GM06990 (cell line): ENCODE measurements around the gene STAB2.

Source experiments
- DNase-seq: peaks from one replicate; pipeline ENCODE4 v3.0.0-alpha.2; 2011; ENCODE audit not compliant: insufficient read length; ENCODE audit errors: extremely low read depth
- H3K27me3 ChIP-seq: replicated peaks from 2 replicates; pipeline ENCODE4 v1.6.0; 2011; ENCODE audit warnings: low read length; ENCODE audit not compliant: control insufficient read depth, insufficient read depth
- H3K36me3 ChIP-seq: 2 replicates; pipeline ENCODE4 v1.5.1; 2011; ENCODE audit warnings: low read length; ENCODE audit not compliant: control insufficient read depth, insufficient read depth
- H3K4me3 ChIP-seq: replicated peaks from 2 replicates; pipeline ENCODE4 v1.5.1; 2011; ENCODE audit warnings: low read depth, mild to moderate bottlenecking, control low read depth, low read length
- CTCF ChIP-seq: IDR thresholded peaks from 2 replicates; pipeline ENCODE4 v1.5.1; 2011; ENCODE audit warnings: low read length, control low read depth, mild to moderate bottlenecking, inconsistent platforms; ENCODE audit not compliant: insufficient read depth, poor library complexity, severe bottlenecking

Gene STAB2

DNA sequence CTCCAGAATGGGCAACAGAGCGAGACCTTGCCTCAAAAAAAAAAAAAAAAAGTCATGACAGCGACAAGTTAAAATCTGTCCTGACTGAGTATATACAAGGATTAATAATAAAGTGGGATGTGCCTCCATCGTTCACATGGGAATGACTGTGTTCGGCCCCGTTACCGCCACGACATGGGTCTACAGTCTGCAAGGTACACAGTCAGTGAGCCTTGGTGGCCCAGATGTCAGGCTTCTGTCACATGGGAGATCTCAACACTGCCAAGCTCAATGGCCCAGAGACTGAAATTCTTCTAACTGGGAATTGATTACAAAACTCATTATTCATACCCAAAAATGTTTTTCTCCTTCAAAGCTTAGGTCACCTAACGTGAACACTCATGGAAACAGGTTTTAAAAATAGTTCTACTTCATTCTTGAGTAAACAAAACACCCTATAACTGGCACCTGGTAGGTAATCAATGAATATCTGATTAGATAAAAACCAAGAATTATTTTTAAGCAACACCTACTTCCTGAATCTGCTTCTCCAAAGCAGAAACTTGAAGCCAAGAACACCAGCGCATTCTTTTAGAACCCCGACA lies 188.0 kb downstream of the STAB2 start:
- no peaks in the 10 kb centered on the region for H3K27me3 ChIP-seq
- TF ChIP-seq CTCF, result no peak
- H3K4me3 ChIP-seq, result no peak overlapping the region
- H3K36me3 ChIP-seq, result no peaks in the 10 kb centered on the region; the same call in none of the 2 replicates
- DNase-seq, result no peak

DNA sequence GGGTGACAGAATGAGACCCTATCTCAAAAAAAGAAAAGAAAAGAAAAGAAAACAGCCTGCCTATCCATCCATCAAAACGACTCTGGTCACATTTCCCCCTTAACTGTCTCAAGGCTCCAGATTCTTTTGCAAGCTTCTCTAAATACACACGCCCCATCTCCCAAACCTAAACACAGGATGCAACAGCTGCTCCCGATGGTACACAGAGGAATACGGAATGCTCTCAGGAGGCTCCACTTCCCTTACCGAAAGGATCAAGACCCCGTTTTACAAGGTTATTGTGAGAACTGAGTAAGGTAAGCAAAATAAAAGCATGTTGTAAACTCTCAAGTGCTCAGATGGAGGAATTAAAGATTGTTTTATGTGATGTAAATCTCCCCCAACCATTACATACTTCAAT lies 191.7 kb downstream of the STAB2 start:
- TF ChIP-seq CTCF, result no peak
- no peak for DNase-seq
- H3K36me3 ChIP-seq, result no peaks in the 10 kb centered on the region; the same call in none of the 2 replicates
- no peak overlapping the region for H3K4me3 ChIP-seq
- no peaks in the 10 kb centered on the region for H3K27me3 ChIP-seq

- H3K4me3 ChIP-seq, result no peak overlapping the region
- no peaks in the 10 kb centered on the region for H3K27me3 ChIP-seq
- TF ChIP-seq CTCF, result no peak
- no peaks in the 10 kb centered on the region; the same call in none of the 2 replicates for H3K36me3 ChIP-seq
- DNase-seq, result no peak
Observed at GRCh38 chr12:103779410-103780092, 192.5 kb downstream of the STAB2 start.

GRCh38 chr12:103780093-103780440 lies 193.0 kb downstream of the STAB2 start:
- Histone ChIP-seq H3K36me3 (no peaks in the 10 kb centered on the region; the same call in none of the 2 replicates), H3K27me3 (no peaks in the 10 kb centered on the region), H3K4me3 (no peak overlapping the region)
- TF ChIP-seq CTCF, result no peak
- no peak for DNase-seq

- Histone ChIP-seq H3K36me3 (no peaks in the 10 kb centered on the region; the same call in none of the 2 replicates), H3K27me3 (no peaks in the 10 kb centered on the region), H3K4me3 (no peak overlapping the region)
- DNase-seq, result no peak
- no peak for TF ChIP-seq CTCF
Observed at GRCh38 chr12:103780992-103781391, 193.9 kb downstream of the STAB2 start.
